Measurements from ENCODE around the gene NAPEPLD.
A peak's percentile ranks its signal among the peaks of the same experiment; 100 is the strongest.
"Not testable (repeated sequence)": the region's sequence is repeated elsewhere in the genome, so short reads cannot be mapped to it uniquely, and the experiment has no call there.

NAPEPLD gene

GRCh38 chr7:103152744-103153617 is 4.1 kb upstream of the NAPEPLD start:
- H3K27me3 Mint-ChIP-seq; intact Hi-C loops (cut with micrococcal nuclease); H3K9me3 Mint-ChIP-seq; H3K27ac Mint-ChIP-seq; H3K4me3 Mint-ChIP-seq: not testable (repeated sequence)
- peaks cover 12% of the 10 kb centered on the region for H3K36me3 Mint-ChIP-seq (ENCODE audit: low read depth)
- H3K4me1 Mint-ChIP-seq (ENCODE audit: low read depth) = peaks cover 14% of the 10 kb centered on the region

- H3K36me3 Mint-ChIP-seq (ENCODE audit: low read depth) = peaks cover 12% of the 10 kb centered on the region
- intact Hi-C loops (cut with micrococcal nuclease); H3K27ac Mint-ChIP-seq; H3K27me3 Mint-ChIP-seq; H3K9me3 Mint-ChIP-seq; H3K4me3 Mint-ChIP-seq: not testable (repeated sequence)
- peaks cover 21% of the 10 kb centered on the region for H3K4me1 Mint-ChIP-seq (ENCODE audit: low read depth)
Measured at GRCh38 chr7:103151993-103152676, 3.2 kb upstream of the NAPEPLD start.

GRCh38 chr7:103150192-103150591 is 1.3 kb upstream of the NAPEPLD start:
- intact Hi-C loops (cut with micrococcal nuclease) = no loop called here
- peaks cover 25% of the 10 kb centered on the region for H3K4me1 Mint-ChIP-seq (ENCODE audit: low read depth)
- peak overlapping the region; percentile 96 for H3K27ac Mint-ChIP-seq
- H3K9me3 Mint-ChIP-seq = no peaks in the 10 kb centered on the region
- peaks cover 4% of the 10 kb centered on the region for H3K27me3 Mint-ChIP-seq
- no peak overlapping the region for H3K4me3 Mint-ChIP-seq
- H3K36me3 Mint-ChIP-seq (ENCODE audit: low read depth) = peaks cover 12% of the 10 kb centered on the region

- Mint-ChIP-seq H3K27me3 (peaks cover 4% of the 10 kb centered on the region), H3K4me3 (peak overlapping the region; percentile 92), H3K36me3 (ENCODE audit: low read depth) (peaks cover 12% of the 10 kb centered on the region), H3K4me1 (ENCODE audit: low read depth) (peaks cover 25% of the 10 kb centered on the region), H3K27ac (peak overlapping the region; percentile 96), H3K9me3 (no peaks in the 10 kb centered on the region)
- intact Hi-C loops (cut with micrococcal nuclease) = loop anchor here (2.0 kb wide), 1 partner anchor 75 kb away; the partner anchor contains the start of genes ARMC10 and FBXL13
Measured at GRCh38 chr7:103149808-103150180, 895 bp upstream of the NAPEPLD start.

- peak overlapping the region; percentile 96 for H3K27ac Mint-ChIP-seq
- H3K36me3 Mint-ChIP-seq (ENCODE audit: low read depth) = peaks cover 12% of the 10 kb centered on the region
- no peaks in the 10 kb centered on the region for H3K9me3 Mint-ChIP-seq
- intact Hi-C loops (cut with micrococcal nuclease) = loop anchor here (2.0 kb wide), 1 partner anchor 74 kb away; the partner anchor contains the start of genes ARMC10 and FBXL13
- peaks cover 3% of the 10 kb centered on the region for H3K27me3 Mint-ChIP-seq
- peak overlapping the region; percentile 92 for H3K4me3 Mint-ChIP-seq
- peaks cover 25% of the 10 kb centered on the region for H3K4me1 Mint-ChIP-seq (ENCODE audit: low read depth)
Measured at GRCh38 chr7:103148131-103148993, 537 bp downstream of the NAPEPLD start.

- intact Hi-C loops (cut with micrococcal nuclease); H3K4me3 Mint-ChIP-seq; H3K27me3 Mint-ChIP-seq; H3K9me3 Mint-ChIP-seq; H3K27ac Mint-ChIP-seq: not testable (repeated sequence)
- Mint-ChIP-seq H3K4me1 (ENCODE audit: low read depth) (peaks cover 41% of the 10 kb centered on the region), H3K36me3 (ENCODE audit: low read depth) (peaks cover 24% of the 10 kb centered on the region)
Measured at GRCh38 chr7:103144754-103145153, 4.1 kb downstream of the NAPEPLD start.

GRCh38 chr7:103143868-103144267 is 5.0 kb downstream of the NAPEPLD start:
- Mint-ChIP-seq H3K36me3 (ENCODE audit: low read depth) (peaks cover 17% of the 10 kb centered on the region), H3K27ac (no peak overlapping the region), H3K4me3 (no peak overlapping the region), H3K4me1 (ENCODE audit: low read depth) (peaks cover 41% of the 10 kb centered on the region), H3K27me3 (no peaks in the 10 kb centered on the region), H3K9me3 (no peaks in the 10 kb centered on the region)
- intact Hi-C loops (cut with micrococcal nuclease) = no loop called here

- Mint-ChIP-seq H3K9me3 (no peaks in the 10 kb centered on the region), H3K27me3 (no peaks in the 10 kb centered on the region), H3K4me1 (ENCODE audit: low read depth) (peaks cover 30% of the 10 kb centered on the region), H3K27ac (no peak overlapping the region), H3K4me3 (no peak overlapping the region), H3K36me3 (ENCODE audit: low read depth) (peaks cover 12% of the 10 kb centered on the region)
- intact Hi-C loops (cut with micrococcal nuclease) = no loop called here
Measured at GRCh38 chr7:103142494-103142893, 6.4 kb downstream of the NAPEPLD start.

- H3K4me1 Mint-ChIP-seq (ENCODE audit: low read depth) = peaks cover 25% of the 10 kb centered on the region
- H3K36me3 Mint-ChIP-seq (ENCODE audit: low read depth) = peaks cover 12% of the 10 kb centered on the region
- no peaks in the 10 kb centered on the region for H3K9me3 Mint-ChIP-seq
- no peak overlapping the region for H3K27ac Mint-ChIP-seq
- H3K4me3 Mint-ChIP-seq = no peak overlapping the region
- no peaks in the 10 kb centered on the region for H3K27me3 Mint-ChIP-seq
- intact Hi-C loops (cut with micrococcal nuclease) = no loop called here
Measured at GRCh38 chr7:103141753-103142404, 7.0 kb downstream of the NAPEPLD start.

- no peaks in the 10 kb centered on the region for H3K9me3 Mint-ChIP-seq
- peaks cover 16% of the 10 kb centered on the region for H3K4me1 Mint-ChIP-seq (ENCODE audit: low read depth)
- peaks cover 12% of the 10 kb centered on the region for H3K36me3 Mint-ChIP-seq (ENCODE audit: low read depth)
- no peaks in the 10 kb centered on the region for H3K27me3 Mint-ChIP-seq
- intact Hi-C loops (cut with micrococcal nuclease) = no loop called here
- H3K27ac Mint-ChIP-seq = no peak overlapping the region
- H3K4me3 Mint-ChIP-seq = no peak overlapping the region
Measured at GRCh38 chr7:103140685-103141084, 8.2 kb downstream of the NAPEPLD start.

- intact Hi-C loops (cut with micrococcal nuclease) = no loop called here
- peaks cover 12% of the 10 kb centered on the region for H3K36me3 Mint-ChIP-seq (ENCODE audit: low read depth)
- H3K4me1 Mint-ChIP-seq (ENCODE audit: low read depth) = peaks cover 16% of the 10 kb centered on the region
- H3K4me3 Mint-ChIP-seq = no peak overlapping the region
- no peak overlapping the region for H3K27ac Mint-ChIP-seq
- no peaks in the 10 kb centered on the region for H3K9me3 Mint-ChIP-seq
- H3K27me3 Mint-ChIP-seq = no peaks in the 10 kb centered on the region
Measured at GRCh38 chr7:103140061-103140460, 8.8 kb downstream of the NAPEPLD start.

- no peaks in the 10 kb centered on the region for H3K27me3 Mint-ChIP-seq
- H3K27ac Mint-ChIP-seq = no peak overlapping the region
- H3K4me3 Mint-ChIP-seq = no peak overlapping the region
- H3K9me3 Mint-ChIP-seq = no peaks in the 10 kb centered on the region
- intact Hi-C loops (cut with micrococcal nuclease) = no loop called here
- no peaks in the 10 kb centered on the region for H3K36me3 Mint-ChIP-seq (ENCODE audit: low read depth)
- peaks cover 3% of the 10 kb centered on the region for H3K4me1 Mint-ChIP-seq (ENCODE audit: low read depth)
Measured at GRCh38 chr7:103134836-103135554, 13.9 kb downstream of the NAPEPLD start.
